K562 (cell line): ENCODE data around the gene CSRNP2. TPM values are rescaled to one million over a fixed set of nuclear protein-coding genes. Genes with fewer than 3 reads are reported as not detected.

Experiments used
- CEBPG ChIP-seq, 3 experiments: fragments of 200-800 bp in 1 of 3; sonication (Bioruptor generic) in 1 of 3; sonication (generic) in 1 of 3; formaldehyde crosslinking in 1 of 3; IDR thresholded peaks in 2 of 3; conservative IDR thresholded peaks in 1 of 3; 2 replicates each; pipeline versions ENCODE4 v1.6.1 to v1.8.0; 2016 to 2022; ENCODE audit warnings: missing compliant biosample characterization in 2 of 3, missing genetic modification characterization in 2 of 3, mild to moderate bottlenecking in 1 of 3, missing genetic modification reagents in 1 of 3
- E2F3 ChIP-seq: fragments of 250-450 bp; sonication (Bioruptor Pico); IDR thresholded peaks from 2 replicates; pipeline ENCODE4 v1.4.0; 2020; ENCODE audit warnings: mild to moderate bottlenecking
- ELF4 ChIP-seq: fragments of 450-650 bp; formaldehyde crosslinking; IDR thresholded peaks from 2 replicates; pipeline ENCODE4 v1.4.0; 2022; ENCODE audit warnings: missing genetic modification characterization
- FOXJ2 ChIP-seq: fragments of 200-800 bp; sonication (Bioruptor generic); IDR thresholded peaks from 2 replicates; pipeline ENCODE4 v1.6.1; 2016; ENCODE audit warnings: missing genetic modification characterization, missing compliant biosample characterization
- MBD1 ChIP-seq: fragments of 250-450 bp; sonication (Bioruptor Pico); IDR thresholded peaks from 2 replicates; pipeline ENCODE4 v1.8.0; 2022; ENCODE audit warnings: inconsistent platforms
- NR0B1 ChIP-seq: fragments of 450-650 bp; IDR thresholded peaks from one replicate; pipeline ENCODE4 v1.6.1; 2018; ENCODE audit warnings: mild to moderate bottlenecking, moderate library complexity; ENCODE audit not compliant: partially characterized antibody
- RBM39 ChIP-seq: fragments of 200-400 bp; formaldehyde crosslinking; optimal IDR thresholded peaks from 2 replicates; pipeline ENCODE3; 2018; ENCODE audit warnings: low read depth, low read length
- RERE ChIP-seq: sonication (generic); formaldehyde crosslinking; IDR thresholded peaks from 2 replicates; pipeline ENCODE4 v1.8.0; 2023; ENCODE audit warnings: missing genetic modification reagents, mild to moderate bottlenecking, borderline replicate concordance
- TEAD2 ChIP-seq: fragments of 450-650 bp; IDR thresholded peaks from 2 replicates; pipeline ENCODE4 v1.6.1; 2016; ENCODE audit warnings: missing genetic modification characterization, control low read depth, missing compliant biosample characterization
- ZFP91 ChIP-seq: sonication (generic); formaldehyde crosslinking; IDR thresholded peaks from 2 replicates; pipeline ENCODE4 v1.8.0; 2022; ENCODE audit warnings: mild to moderate bottlenecking, missing genetic modification reagents
- polyA plus RNA-seq, 8 experiments: library from polyadenylated mRNA; depleted of rRNA in 4 of 8; stranded (reverse) in 5 of 8; unstranded in 3 of 8; fragments of >200 nt; fragmentation: Nextera tagmentation in 2 of 8; fragmentation: Illumina TruSeq in 1 of 8; extraction: Ambion mirVana in 2 of 8; extraction: Trizol in 1 of 8; gene quantifications; 2 replicates each; pipeline versions ENCODE4 v1.2.1 to v1.2.3, GENCODE V29; 2011 to 2014; ENCODE audit warnings: inconsistent platforms in 1 of 8, missing spikeins in 1 of 8
- total RNA-seq, 7 experiments: library from RNA; depleted of rRNA in 6 of 7; stranded (reverse); fragments of >200 nt in 6 of 7; fragmentation: Illumina TruSeq in 2 of 7; extraction: Trizol in 2 of 7; gene quantifications; 2 replicates each; pipeline versions ENCODE4 v1.2.1 to v1.2.3, GENCODE V29; 2011 to 2021; ENCODE audit warnings: low replicate concordance in 1 of 7
- TF ChIP-seq, protein P1 (sequence below): fragments of 450-650 bp; IDR thresholded peaks from 2 replicates; pipeline ENCODE4 v1.6.1; 2017; ENCODE audit warnings: mild to moderate bottlenecking, moderate library complexity
- TF ChIP-seq, protein P2 (sequence below), 2 experiments: fragments of 450-650 bp in 1 of 2; sonication (generic) in 1 of 2; formaldehyde crosslinking; conservative IDR thresholded peaks; 2 replicates each; pipeline versions ENCODE4 v1.4.0 to v1.8.1; 2020 to 2022; ENCODE audit warnings: mild to moderate bottlenecking in 1 of 2, missing genetic modification reagents in 1 of 2

Gene CSRNP2
- total and polyA plus RNA-seq, 9 of the 15 experiments (the other 6 are each of a cell fraction or from before 2014, with no cell fraction given): 1.6 to 13.9 (median 5.9) TPM

- TF ChIP-seq, protein P1, sequence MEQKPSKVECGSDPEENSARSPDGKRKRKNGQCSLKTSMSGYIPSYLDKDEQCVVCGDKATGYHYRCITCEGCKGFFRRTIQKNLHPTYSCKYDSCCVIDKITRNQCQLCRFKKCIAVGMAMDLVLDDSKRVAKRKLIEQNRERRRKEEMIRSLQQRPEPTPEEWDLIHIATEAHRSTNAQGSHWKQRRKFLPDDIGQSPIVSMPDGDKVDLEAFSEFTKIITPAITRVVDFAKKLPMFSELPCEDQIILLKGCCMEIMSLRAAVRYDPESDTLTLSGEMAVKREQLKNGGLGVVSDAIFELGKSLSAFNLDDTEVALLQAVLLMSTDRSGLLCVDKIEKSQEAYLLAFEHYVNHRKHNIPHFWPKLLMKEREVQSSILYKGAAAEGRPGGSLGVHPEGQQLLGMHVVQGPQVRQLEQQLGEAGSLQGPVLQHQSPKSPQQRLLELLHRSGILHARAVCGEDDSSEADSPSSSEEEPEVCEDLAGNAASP: no peak
- TF ChIP-seq, protein P2, sequence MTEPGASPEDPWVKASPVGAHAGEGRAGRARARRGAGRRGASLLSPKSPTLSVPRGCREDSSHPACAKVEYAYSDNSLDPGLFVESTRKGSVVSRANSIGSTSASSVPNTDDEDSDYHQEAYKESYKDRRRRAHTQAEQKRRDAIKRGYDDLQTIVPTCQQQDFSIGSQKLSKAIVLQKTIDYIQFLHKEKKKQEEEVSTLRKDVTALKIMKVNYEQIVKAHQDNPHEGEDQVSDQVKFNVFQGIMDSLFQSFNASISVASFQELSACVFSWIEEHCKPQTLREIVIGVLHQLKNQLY (CRISPR knock-in tag; conservative IDR thresholded peaks at IDR 0.05): no peak
- no peak for TF ChIP-seq CEBPG (CRISPR knock-in tag; IDR thresholded peaks at IDR 0.05)
- no peak for TF ChIP-seq CEBPG (tag; conservative IDR thresholded peaks at IDR 0.05 in 1 of 2, IDR thresholded peaks at IDR 0.05 in 1 of 2)
- TF ChIP-seq FOXJ2 (tag): peak; percentile 42; the same call in 1 of the 2 replicates
- TF ChIP-seq RBM39: no peak
- 0 out of 2 replicates have a peak, but pooled peaks have one; percentile 51 for TF ChIP-seq E2F3
- no peak for TF ChIP-seq RERE
- no peak for TF ChIP-seq TEAD2 (tag)
- no peak for TF ChIP-seq MBD1 (CRISPR knock-in tag)
- TF ChIP-seq NR0B1: no peak
- TF ChIP-seq ELF4 (CRISPR knock-in tag): no peak; the same call in 1 of the 2 replicates
- peak; percentile 89 for TF ChIP-seq ZFP91
These were observed 35.5 kb downstream of the CSRNP2 start, which contains the start of gene LETMD1 (continued) for GRCh38 chr12:51047655-51048540.
